HG02970 (cell line): Measurements from ENCODE around the gene KLHL17.

Source experiments
- ATAC-seq: cut with Tn5 transposase; IDR thresholded peaks from one replicate; pipeline ENCODE4 v1.9.1; 2021; ENCODE audit warnings: mild to moderate bottlenecking, moderate library complexity, moderate number of reproducible peaks; ENCODE audit not compliant: unreplicated experiment, low FRiP score

Gene KLHL17

GRCh38 chr1:947958-948357 lies 12.4 kb upstream of the KLHL17 start:
- ATAC-seq, result no peak

- no peak for ATAC-seq
Measured at GRCh38 chr1:950268-950667, 10.1 kb upstream of the KLHL17 start.

DNA sequence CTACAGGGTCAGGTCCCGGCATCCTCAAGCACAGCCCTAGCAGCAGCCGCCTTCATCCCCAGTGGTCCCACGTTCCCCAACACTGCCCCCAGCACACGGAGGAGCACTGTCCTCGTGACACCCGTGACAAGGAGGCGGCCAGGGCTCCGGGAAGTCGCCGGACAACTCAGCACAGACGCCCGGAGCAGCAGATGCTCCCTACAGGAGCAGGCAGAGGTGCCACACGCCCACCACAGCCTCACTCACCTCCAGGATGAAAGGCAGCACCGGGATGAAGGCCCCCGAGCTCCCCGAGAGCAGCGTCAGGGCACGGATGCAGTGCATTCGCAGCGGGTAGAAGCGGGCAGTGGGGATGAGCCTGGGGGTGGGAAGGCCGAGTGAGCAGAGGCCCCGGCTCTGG lies 9.5 kb upstream of the KLHL17 start:
- no peak for ATAC-seq

GRCh38 chr1:951364-951763 lies 9.0 kb upstream of the KLHL17 start:
- ATAC-seq, result no peak

DNA sequence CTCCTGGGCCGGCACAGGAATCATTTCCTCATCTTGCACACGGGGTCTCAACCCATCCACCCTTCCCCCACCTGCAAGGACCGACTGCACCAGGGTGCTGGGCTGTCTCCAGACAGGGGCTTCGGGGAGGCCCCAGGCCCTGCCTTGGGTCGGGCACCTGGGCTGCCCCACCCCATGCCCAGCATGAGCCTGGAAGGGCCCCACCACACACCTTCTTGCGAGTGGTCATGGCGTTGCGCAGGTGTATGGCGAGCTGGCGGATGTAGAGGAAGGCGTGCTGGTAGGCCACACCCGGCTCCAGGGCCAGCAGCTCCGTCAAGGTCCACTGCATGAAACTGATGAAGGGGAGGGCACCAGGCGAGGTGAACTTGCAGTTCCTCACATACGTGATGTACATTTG lies 8.2 kb upstream of the KLHL17 start:
- no peak for ATAC-seq

GRCh38 chr1:952603-953002 lies 7.8 kb upstream of the KLHL17 start:
- no peak for ATAC-seq

- ATAC-seq, result no peak
Measured at GRCh38 chr1:953524-954320, 6.7 kb upstream of the KLHL17 start.

DNA sequence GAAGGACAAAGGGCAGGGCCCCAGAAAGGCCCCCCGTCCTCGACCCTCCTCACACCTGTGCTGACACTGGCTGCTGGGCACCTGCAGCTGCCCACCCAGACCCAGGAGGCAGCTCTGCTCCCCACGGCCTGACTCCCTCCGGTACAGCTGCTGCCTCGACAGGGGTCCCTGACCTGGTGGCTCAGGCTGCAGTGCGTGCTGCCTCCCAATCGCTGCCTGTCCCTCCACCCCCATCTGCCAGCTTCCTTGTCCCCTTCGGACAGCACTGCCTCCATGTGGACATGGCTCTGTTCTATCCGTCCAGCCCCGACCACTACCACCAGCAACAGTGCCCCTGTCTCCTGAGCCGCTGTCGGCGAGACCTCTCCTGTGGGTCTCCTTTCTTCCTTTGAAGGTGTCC lies 5.5 kb upstream of the KLHL17 start:
- ATAC-seq, result no peak

GRCh38 chr1:955474-955873 lies 4.9 kb upstream of the KLHL17 start:
- ATAC-seq, result no peak

GRCh38 chr1:956636-957035 lies 3.7 kb upstream of the KLHL17 start:
- ATAC-seq, result no peak

DNA sequence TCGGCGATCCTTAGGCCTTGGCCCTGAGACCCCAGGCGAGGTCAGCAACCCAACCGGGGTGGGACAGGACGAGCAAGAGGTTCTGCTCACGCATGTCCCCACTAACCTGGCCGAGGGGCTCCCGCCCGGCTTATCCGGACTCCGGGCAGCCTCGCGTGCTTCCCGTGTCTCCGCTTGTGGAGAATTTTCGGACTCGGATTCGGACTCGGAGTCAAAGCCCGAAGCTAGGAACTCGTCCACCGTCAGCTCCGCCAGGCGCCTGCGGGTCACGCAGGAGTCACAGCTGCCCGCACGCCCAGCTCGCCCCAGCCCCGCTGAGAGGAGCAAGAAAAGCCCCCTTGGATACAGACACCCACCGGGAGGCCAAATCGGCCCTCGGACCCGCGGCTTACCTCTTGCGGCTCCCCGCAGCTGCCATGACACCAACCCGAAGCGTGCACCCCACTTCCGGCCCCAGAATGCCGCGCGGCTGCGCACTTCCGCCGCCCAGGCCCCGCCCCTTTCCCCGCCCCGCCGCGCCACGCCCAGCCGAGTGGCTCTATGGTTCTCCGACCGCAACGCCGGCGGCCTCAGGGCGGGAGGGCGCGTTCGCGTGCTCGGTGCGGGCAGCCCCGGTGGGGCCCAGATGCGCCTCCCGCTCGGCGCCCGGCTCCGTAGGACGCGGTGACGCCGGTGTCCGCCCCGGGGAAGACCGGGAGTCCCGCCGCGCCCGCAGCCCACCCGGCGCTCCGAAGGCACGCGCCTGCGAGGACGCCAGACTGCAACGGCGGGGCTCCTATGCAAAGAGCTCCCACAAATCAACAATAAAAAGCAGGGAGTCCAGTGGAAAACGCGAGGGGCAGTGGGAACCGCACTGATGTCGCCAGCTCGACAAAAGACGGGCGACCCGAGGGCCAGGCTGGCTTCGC lies 1.3 kb upstream of the KLHL17 start, which contains the start of gene NOC2L:
TSS of gene NOC2L (minus strand) at position 434 of the 908 bp plus-strand sequence. CDS start at position 418, 16 bp downstream.
- ATAC-seq, result peak; percentile 75

GRCh38 chr1:959731-960362 lies 537 bp upstream of the KLHL17 start:
- ATAC-seq, result no peak

DNA sequence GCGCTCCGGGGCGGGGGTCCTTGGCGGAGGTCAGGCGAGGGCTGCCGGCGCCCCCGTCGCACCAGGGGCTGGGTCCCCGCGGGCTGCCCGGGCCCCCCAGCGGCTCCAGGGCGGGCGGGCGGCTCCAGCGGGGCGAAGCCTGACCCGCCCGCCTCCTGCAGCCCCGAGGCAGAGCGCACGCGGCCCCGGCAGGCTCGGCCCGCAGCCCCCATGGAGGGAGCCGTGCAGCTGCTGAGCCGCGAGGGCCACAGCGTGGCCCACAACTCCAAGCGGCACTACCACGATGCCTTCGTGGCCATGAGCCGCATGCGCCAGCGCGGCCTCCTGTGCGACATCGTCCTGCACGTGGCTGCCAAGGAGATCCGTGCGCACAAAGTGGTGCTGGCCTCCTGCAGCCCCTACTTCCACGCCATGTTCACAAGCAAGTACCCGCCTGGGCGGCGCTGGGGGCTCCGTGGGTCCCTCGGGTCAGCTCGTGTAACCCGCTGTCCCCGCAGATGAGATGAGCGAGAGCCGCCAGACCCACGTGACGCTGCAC lies 817 bp downstream of the KLHL17 start:
- no peak for ATAC-seq

- ATAC-seq, result no peak
Measured at GRCh38 chr1:962381-963300, 2.3 kb downstream of the KLHL17 start.

DNA sequence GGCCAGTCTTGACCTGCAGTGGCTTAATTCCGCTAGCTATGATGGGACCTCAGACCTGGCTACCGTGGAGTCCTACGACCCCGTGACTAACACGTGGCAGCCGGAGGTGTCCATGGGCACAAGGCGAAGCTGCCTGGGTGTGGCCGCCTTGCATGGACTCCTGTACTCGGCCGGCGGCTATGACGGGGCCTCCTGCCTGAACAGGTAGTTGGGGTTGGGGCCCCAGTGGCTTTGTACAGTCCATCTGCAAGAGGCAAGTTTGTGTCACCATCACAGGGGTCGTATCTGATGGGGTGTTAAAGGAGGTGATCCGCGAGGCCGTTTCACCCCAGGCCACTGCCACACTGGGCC lies 2.9 kb downstream of the KLHL17 start:
- ATAC-seq, result no peak

DNA sequence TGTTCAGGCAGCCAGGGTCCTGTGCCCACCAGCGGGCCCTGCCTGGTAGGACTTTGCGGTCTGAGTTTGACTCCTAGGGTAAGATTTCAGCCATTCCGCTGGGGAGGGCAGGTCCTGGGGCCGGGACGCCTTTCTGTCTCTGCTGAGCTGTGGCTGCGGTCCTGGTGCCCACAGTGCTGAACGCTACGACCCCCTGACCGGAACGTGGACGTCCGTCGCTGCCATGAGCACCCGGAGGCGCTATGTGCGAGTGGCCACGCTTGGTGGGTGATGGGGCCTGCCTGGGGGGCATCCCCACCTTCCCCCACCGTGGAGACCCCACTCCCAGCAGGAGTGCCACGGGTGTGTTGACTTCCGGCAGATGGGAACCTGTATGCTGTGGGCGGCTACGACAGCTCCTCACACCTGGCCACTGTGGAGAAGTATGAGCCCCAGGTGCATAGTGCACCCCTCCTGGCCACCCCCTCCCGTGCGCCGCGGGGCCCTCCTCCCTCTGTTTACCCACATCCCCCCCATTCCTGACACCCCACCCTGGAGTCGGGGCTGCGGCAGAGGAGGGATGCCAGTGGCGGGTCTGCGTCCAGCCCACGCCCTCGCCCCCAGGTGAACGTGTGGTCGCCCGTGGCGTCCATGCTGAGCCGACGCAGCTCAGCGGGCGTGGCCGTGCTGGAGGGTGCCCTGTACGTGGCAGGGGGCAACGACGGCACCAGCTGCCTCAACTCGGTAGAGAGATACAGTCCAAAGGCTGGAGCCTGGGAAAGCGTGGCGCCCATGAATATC lies 3.6 kb downstream of the KLHL17 start:
- ATAC-seq, result no peak

DNA sequence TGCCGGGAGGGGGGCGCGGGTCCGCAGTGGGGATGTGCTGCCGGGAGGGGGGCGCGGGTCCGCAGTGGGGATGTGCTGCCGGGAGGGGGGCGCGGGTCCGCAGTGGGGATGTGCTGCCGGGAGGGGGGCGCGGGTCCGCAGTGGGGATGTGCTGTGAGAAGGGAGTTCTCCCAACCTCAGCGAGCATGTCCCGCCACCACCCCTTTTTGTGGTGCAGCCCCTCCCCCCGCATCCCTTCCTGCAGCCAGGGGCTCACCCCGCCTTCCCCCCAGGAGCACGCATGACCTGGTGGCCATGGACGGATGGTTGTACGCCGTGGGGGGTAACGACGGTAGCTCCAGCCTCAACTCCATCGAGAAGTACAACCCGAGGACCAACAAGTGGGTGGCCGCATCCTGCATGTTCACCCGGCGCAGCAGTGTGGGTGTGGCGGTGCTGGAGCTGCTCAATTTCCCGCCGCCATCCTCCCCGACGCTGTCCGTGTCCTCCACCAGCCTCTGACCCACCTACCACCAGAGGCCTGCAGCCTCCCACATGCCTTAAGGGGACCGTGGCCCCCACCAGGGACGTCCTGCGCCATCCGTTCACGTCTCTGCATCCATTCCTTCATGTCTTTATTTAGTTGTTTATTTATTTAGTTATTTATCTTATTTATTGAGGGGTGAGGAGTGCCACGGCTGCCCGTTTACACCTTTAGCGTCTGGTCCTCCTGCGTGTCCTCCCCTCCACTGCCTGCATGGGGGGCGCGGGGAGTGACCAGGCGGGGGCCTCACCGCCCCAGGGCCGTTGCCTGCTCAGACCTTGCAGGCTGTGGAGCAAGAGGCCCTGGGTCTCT lies 4.5 kb downstream of the KLHL17 start:
- ATAC-seq, result no peak

DNA sequence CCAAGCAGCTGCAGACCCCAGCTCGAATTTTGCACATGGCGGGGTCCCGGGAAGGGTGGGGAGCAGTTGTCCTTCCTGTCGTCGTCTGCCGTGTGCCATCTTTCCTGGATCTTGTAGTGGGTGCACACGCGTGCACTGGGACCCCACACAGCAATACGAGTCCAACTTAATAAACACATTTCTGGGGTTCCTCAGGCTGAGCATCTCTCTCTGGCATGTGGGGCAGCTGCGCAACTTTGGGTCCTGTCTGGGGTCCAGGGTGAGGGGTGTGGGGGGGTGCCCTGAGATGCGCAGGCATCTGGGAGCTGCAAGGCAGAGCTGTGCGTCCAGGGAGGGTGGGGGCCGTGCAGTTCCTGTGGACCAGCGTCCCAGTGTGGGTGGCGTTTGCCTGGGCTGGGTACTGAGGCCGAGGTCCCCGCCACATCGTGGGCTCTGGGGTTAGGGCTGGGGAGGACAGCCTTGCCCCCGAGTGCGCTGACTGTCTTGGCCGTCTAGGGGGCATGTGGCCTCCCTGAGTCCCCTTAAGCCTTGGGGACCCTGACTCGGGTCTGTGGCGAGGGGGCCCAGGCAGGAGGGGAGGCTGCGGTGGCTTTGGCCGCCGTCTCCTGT lies 5.2 kb downstream of the KLHL17 start:
- no peak for ATAC-seq
